IMR-90 (cell line): ENCODE data around the gene AKIRIN2. TPM values are rescaled to one million over a fixed set of nuclear protein-coding genes. Genes with fewer than 3 reads are reported as not detected.

ENCODE experiments used
- ATAC-seq: fragments of 200-7000 bp; cut with Tn5 transposase; 2 replicates; pipeline ENCODE4 v1.9.1; 2020; ENCODE audit warnings: low read depth, mild to moderate bottlenecking, moderate library complexity
- BruUV-seq: library from RNA; stranded (reverse); fragments of 400-500 nt; replicated peaks from 2 replicates; lab custom pipeline; 2021; lab: Mats Ljungman, UMichigan
- CTCF ChIA-PET: fragments of 300-600 bp; formaldehyde crosslinking; extraction: SDS; loops from one replicate; lab custom pipeline; 2021; ENCODE audit warnings: antibody characterized with exemption; lab: Yijun Ruan, JAX
- POLR2A ChIA-PET: fragments of 300-600 bp; sonication (Branson Sonifier 250); formaldehyde crosslinking; loops from one replicate; lab custom pipeline; 2022; ENCODE audit warnings: antibody characterized with exemption; ENCODE audit not compliant: unreplicated experiment; lab: Charles Lee
- DNase-seq: peaks from one replicate; pipeline ENCODE4 v3.0.0; 2013
- H2AFZ ChIP-seq: replicated peaks from 2 replicates; pipeline ENCODE3; 2013; ENCODE audit warnings: low read length, mild to moderate bottlenecking; ENCODE audit not compliant: poor library complexity
- H2AK5ac ChIP-seq: 2 replicates; pipeline ENCODE4 v1.6.1; 2013; ENCODE audit warnings: low read depth, low read length, inconsistent platforms
- H2AK9ac ChIP-seq: replicated peaks from 2 replicates; pipeline ENCODE3; 2013; ENCODE audit warnings: mild to moderate bottlenecking, low read depth, low read length, moderate library complexity; ENCODE audit not compliant: poor library complexity
- H2BK120ac ChIP-seq: 2 replicates; pipeline ENCODE4 v1.6.1; 2013; ENCODE audit warnings: low read depth, low read length, inconsistent platforms
- H2BK15ac ChIP-seq: 3 replicates; pipeline ENCODE4 v1.6.1; 2013; ENCODE audit warnings: low read depth, low read length, inconsistent platforms
- H2BK20ac ChIP-seq: 2 replicates; pipeline ENCODE4 v1.6.1; 2013; ENCODE audit warnings: low read depth, mild to moderate bottlenecking, inconsistent platforms, low read length, moderate library complexity
- H2BK5ac ChIP-seq: 2 replicates; pipeline ENCODE4 v1.6.1; 2013; ENCODE audit warnings: mild to moderate bottlenecking, low read depth, low read length, inconsistent platforms; ENCODE audit not compliant: poor library complexity, severe bottlenecking
- H3K14ac ChIP-seq: replicated peaks from 2 replicates; pipeline ENCODE4 v1.6.1; 2013; ENCODE audit warnings: low read depth, low read length, inconsistent platforms
- H3K18ac ChIP-seq: 2 replicates; pipeline ENCODE4 v1.6.1; 2013; ENCODE audit warnings: low read depth, low read length, control low read depth
- H3K23ac ChIP-seq: 2 replicates; pipeline ENCODE4 v1.6.1; 2013; ENCODE audit warnings: low read depth, low read length, inconsistent platforms
- H3K27ac ChIP-seq: 2 replicates; pipeline ENCODE4 v1.5.1; 2013; ENCODE audit warnings: mild to moderate bottlenecking, control low read depth, low read length; ENCODE audit not compliant: insufficient read depth
- H3K27me3 ChIP-seq: 2 replicates; pipeline ENCODE4 v1.6.1; 2013; ENCODE audit warnings: low read length; ENCODE audit not compliant: control insufficient read depth, insufficient read depth
- H3K36me3 ChIP-seq: 2 replicates; pipeline ENCODE4 v1.6.1; 2013; ENCODE audit warnings: low read length, mixed read lengths; ENCODE audit not compliant: control insufficient read depth, insufficient read depth
- H3K4ac ChIP-seq: 2 replicates; pipeline ENCODE4 v1.6.1; 2013; ENCODE audit warnings: low read depth, low read length, inconsistent platforms
- H3K4me1 ChIP-seq: 2 replicates; pipeline ENCODE4 v1.6.1; 2013; ENCODE audit warnings: low read length, mixed read lengths; ENCODE audit not compliant: control insufficient read depth, insufficient read depth
- H3K4me2 ChIP-seq: 2 replicates; pipeline ENCODE4 v1.6.1; 2013; ENCODE audit warnings: low read depth, mild to moderate bottlenecking, control low read depth, low read length, moderate library complexity
- H3K4me3 ChIP-seq: 2 replicates; pipeline ENCODE4 v1.5.1; 2013; ENCODE audit warnings: low read depth, mild to moderate bottlenecking, control low read depth, low read length, moderate library complexity; ENCODE audit not compliant: insufficient read depth
- H3K56ac ChIP-seq: 2 replicates; pipeline ENCODE4 v1.6.1; 2013; ENCODE audit warnings: low read length, inconsistent platforms; ENCODE audit not compliant: insufficient read depth; ENCODE audit errors: extremely low read depth
- H3K79me1 ChIP-seq, 2 experiments: 2 replicates each; pipeline ENCODE4 v1.6.1; 2013; ENCODE audit warnings: low read length in 2 of 2, inconsistent platforms in 1 of 2, low read depth in 1 of 2
- H3K9ac ChIP-seq: 2 replicates; pipeline ENCODE4 v1.6.1; 2013; ENCODE audit warnings: low read depth, low read length, control low read depth
- H3K9me1 ChIP-seq: 2 replicates; pipeline ENCODE4 v1.6.1; 2013; ENCODE audit warnings: low read length, inconsistent platforms; ENCODE audit not compliant: insufficient read depth
- H3K9me3 ChIP-seq: 2 replicates; pipeline ENCODE4 v1.6.1; 2013; ENCODE audit warnings: low read length; ENCODE audit not compliant: control insufficient read depth, insufficient read depth
- H4K20me1 ChIP-seq: 2 replicates; pipeline ENCODE4 v1.6.1; 2013; ENCODE audit warnings: low read length, inconsistent platforms; ENCODE audit not compliant: insufficient read depth
- H4K5ac ChIP-seq: 2 replicates; pipeline ENCODE4 v1.6.1; 2013; ENCODE audit warnings: mild to moderate bottlenecking, low read depth, low read length, control low read depth
- H4K8ac ChIP-seq, 2 experiments: 2 replicates each; pipeline ENCODE4 v1.6.1; 2013; ENCODE audit warnings: low read depth in 2 of 2, low read length in 2 of 2, control low read depth in 1 of 2, inconsistent platforms in 1 of 2
- H4K91ac ChIP-seq: 2 replicates; pipeline ENCODE4 v1.6.1; 2013; ENCODE audit warnings: low read depth, low read length, inconsistent platforms; ENCODE audit not compliant: insufficient read depth
- BHLHE40 ChIP-seq: fragments of 150-350 bp; IDR thresholded peaks from 2 replicates; pipeline ENCODE4 v1.6.1; 2016; ENCODE audit warnings: mild to moderate bottlenecking, low read depth, low read length
- CTCF ChIP-seq: conservative IDR thresholded peaks from 2 replicates; pipeline ENCODE4 v1.5.1; 2012; ENCODE audit warnings: mild to moderate bottlenecking, low read depth, low read length, improper control_type of control experiment
- MAZ ChIP-seq: IDR thresholded peaks from 2 replicates; pipeline ENCODE4 v1.6.1; 2012; ENCODE audit warnings: low read depth, mild to moderate bottlenecking, low read length, improper control_type of control experiment, moderate library complexity, borderline replicate concordance
- MXI1 ChIP-seq: IDR thresholded peaks from 2 replicates; pipeline ENCODE4 v1.6.1; 2012; ENCODE audit warnings: low read depth, mild to moderate bottlenecking, low read length, moderate library complexity, borderline replicate concordance
- RCOR1 ChIP-seq: IDR thresholded peaks from 2 replicates; pipeline ENCODE4 v1.6.1; 2012; ENCODE audit warnings: mild to moderate bottlenecking, low read length, improper control_type of control experiment; ENCODE audit not compliant: insufficient replicate concordance
- RFX5 ChIP-seq: IDR thresholded peaks from 2 replicates; pipeline ENCODE4 v1.8.0; 2012; ENCODE audit warnings: low read depth, mild to moderate bottlenecking, low read length, moderate library complexity
- WGBS, 2 experiments: methylation state at CpG; one replicate each; pipeline versions ENCODE4 v1.1.5 to v1.1.7; 2013; ENCODE audit warnings: missing lambda C conversion rate in 2 of 2; ENCODE audit not compliant: insufficient read length in 1 of 2; ENCODE audit errors: extremely low coverage in 2 of 2; 5-methylcytosine and 5-hydroxymethylcytosine counted together
- dilution Hi-C: fragments of 300-500 bp; cut with HindIII; formaldehyde crosslinking; loops from one replicate; pipeline ENCODE4 v1.14.3; 2018; ENCODE audit warnings: low sequenced_read_pairs; ENCODE audit not compliant: unreplicated experiment
- in situ Hi-C: fragments of 300-500 bp; cut with MboI; formaldehyde crosslinking; loops from 3 replicates; pipeline ENCODE4 v1.14.3; 2019; ENCODE audit warnings: low sequenced_read_pairs, inconsistent platforms, mixed read lengths
- intact Hi-C: fragments of 100-400 bp; cut with micrococcal nuclease; formaldehyde crosslinking; loops from 2 replicates; pipeline ENCODE4 v1.10.0; 2022
- polyA plus RNA-seq, 3 experiments: library from polyadenylated mRNA; depleted of rRNA; stranded (reverse); fragments of >200 nt; gene quantifications; 2 replicates each; pipeline ENCODE4 v1.2.3, GENCODE V29; 2012; ENCODE audit warnings: low replicate concordance in 1 of 3
- total RNA-seq: library from RNA; depleted of rRNA; stranded (reverse); fragments of >200 nt; gene quantifications from 2 replicates; pipeline ENCODE4 v1.2.3, GENCODE V29; 2012

AKIRIN2 gene
- total and polyA plus RNA-seq, 2 of the 4 experiments (the other 2 are of a cell fraction) = 7.9 to 26.6 TPM

DNA sequence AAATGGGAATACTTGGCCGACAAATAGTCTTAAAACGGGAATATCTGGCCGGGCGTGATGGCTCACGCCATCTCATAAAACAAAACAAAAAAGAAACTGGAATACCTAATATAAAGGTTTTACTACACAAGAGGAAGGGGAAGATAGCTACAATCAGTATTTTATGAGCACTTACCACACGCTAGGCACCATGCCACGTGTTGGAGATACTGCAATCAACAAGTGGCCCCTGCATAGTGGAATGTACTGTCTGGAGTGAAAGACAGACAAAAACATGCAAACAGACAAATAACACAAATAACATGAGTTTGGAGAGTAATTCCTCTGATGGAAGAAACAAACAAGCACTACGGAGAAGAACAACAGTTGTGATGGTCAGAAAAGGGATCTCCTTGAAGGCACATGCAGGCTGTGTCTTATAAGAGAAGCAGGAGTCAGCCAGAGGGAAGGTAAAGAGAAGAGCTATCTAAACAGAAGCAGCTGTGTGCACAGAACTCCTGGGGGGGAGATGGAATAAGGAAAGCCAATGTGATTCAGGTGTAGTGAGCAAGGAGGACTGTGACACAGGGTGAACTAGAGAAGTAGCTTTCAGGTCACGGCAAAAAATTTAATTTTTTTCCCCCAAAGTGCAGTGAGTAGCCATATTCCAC is 39.1 kb upstream of the AKIRIN2 start:
- Histone ChIP-seq H3K4me1 (no peaks in the 10 kb centered on the region), H4K91ac (no peak overlapping the region), H3K9me3 (no peaks in the 10 kb centered on the region), H2AK5ac (no peak overlapping the region), H2BK15ac (0 out of 3 replicates have a peak overlapping the region, but pooled peaks have one; percentile 3), H3K9me1 (no peaks in the 10 kb centered on the region), H3K18ac (no peak overlapping the region), H4K5ac (no peak overlapping the region), H3K36me3 (no peaks in the 10 kb centered on the region), H4K20me1 (no peaks in the 10 kb centered on the region), H2AFZ (no peak overlapping the region), H3K56ac (no peak overlapping the region), H2BK5ac (no peak overlapping the region), H2BK120ac (no peak overlapping the region), H4K8ac (no peak overlapping the region), H3K14ac (no peak overlapping the region), H3K4me2 (no peak overlapping the region), H3K27ac (no peak overlapping the region), H3K79me1 (no peaks in the 10 kb centered on the region), H2BK20ac (no peak overlapping the region), H3K23ac (no peak overlapping the region), H3K27me3 (no peaks in the 10 kb centered on the region), H3K4me3 (no peak overlapping the region), H3K4ac (no peak overlapping the region), H3K9ac (no peak overlapping the region), H2AK9ac (no peak overlapping the region)
- whole genome bisulfite sequencing, 2 experiments = no CpG with 5 or more reads among the region's 9 CpGs
- in situ Hi-C loops (no loop called here), dilution Hi-C loops (no loop called here), intact Hi-C loops (no loop called here)
- DNase-seq = no peak
- CTCF ChIA-PET = no interaction called here
- ATAC-seq = no peak
- TF ChIP-seq RFX5 (no peak), BHLHE40 (no peak), MAZ (no peak), MXI1 (no peak), CTCF (no peak), RCOR1 (no peak)
- POLR2A ChIA-PET = interaction anchor here (0.5 kb wide), 1 partner anchor 44 kb away, joined by 4 read pairs; no protein-coding TSS in a partner anchor
- BruUV-seq = no TSS peak
